Renal cortical epithelial cell (primary cell): Measurements from ENCODE around the gene FNDC11. TPM values are rescaled to one million over a fixed set of nuclear protein-coding genes. Genes with fewer than 3 reads are reported as not detected.

Experiments used
- DNase-seq: peaks from one replicate; pipeline ENCODE4 v3.0.0-alpha.2; 2011; ENCODE audit warnings: low read depth
- total RNA-seq: library from RNA; depleted of rRNA; stranded (reverse); fragments of >200 nt; gene quantifications from 2 replicates; pipeline ENCODE4 v1.2.3, GENCODE V29; 2014

Gene FNDC11
- total RNA-seq, 1 donor from 2014 or later = 0.85 TPM

DNA sequence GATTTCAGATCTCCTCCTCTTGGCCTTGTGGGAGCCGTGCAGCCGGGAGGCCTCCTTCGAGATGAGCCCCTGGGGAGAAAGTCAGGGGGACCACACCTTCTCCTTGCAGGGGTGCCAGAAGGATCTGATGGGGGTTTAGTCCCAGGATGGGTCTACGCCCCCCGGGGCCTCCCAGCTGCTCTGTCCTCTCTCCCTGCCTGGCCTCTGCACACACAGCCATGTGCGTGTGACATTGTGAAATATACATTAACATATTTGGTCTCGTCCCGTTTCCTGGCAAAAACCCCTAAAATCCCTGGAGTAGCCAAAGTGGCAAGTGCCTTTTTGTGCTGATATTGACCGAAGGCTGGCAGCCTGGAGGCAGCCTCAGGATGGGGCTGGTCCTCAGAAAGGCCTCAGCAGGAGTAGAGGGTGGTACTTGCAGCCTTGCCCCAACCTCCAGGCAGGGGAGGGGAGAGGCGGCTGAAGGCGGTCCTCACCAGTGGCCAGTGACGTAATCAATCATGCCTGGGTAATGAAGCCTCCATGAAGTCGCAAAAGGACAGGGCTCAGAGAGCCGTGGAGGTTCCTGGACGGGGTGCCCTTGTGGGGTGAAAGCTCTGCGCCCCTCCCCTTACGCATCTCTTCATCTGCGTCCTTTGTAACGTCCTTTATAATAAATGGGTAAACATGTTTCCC, 25.2 kb downstream of the FNDC11 start:
- no peak for DNase-seq

DNA sequence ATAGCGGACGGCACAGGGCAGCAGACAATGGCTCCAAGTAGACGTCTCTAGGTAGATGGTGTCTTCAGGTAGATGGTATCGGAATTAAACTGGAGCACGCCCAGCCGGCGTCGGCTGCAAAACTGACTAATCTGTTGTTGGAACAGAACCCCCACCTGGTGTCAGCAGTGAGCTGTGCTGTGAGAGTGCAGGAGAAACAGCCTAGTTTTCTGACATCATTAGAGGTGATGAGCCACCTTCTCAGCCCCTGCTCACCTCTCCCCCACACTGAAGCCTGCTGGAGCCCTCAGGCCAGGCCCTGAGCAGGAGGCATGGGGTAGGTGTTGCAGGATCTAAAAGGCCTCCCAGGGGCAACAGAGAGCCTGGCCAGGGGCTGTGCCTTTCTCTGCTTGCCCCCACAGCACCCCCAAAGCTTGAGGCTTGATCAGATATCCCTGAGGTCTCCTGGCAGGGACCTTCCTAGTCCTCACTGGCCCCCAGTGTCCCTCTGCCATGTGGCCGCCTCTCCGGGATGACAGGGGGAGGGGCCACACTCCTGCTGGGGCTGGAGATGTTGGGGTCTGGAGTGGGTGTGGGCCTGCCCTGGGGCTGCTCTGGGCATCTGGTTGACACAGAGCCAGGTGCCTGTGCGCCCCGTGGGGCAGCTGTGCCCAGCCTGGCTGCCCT, 27.0 kb downstream of the FNDC11 start:
- DNase-seq = peak; percentile 68

DNA sequence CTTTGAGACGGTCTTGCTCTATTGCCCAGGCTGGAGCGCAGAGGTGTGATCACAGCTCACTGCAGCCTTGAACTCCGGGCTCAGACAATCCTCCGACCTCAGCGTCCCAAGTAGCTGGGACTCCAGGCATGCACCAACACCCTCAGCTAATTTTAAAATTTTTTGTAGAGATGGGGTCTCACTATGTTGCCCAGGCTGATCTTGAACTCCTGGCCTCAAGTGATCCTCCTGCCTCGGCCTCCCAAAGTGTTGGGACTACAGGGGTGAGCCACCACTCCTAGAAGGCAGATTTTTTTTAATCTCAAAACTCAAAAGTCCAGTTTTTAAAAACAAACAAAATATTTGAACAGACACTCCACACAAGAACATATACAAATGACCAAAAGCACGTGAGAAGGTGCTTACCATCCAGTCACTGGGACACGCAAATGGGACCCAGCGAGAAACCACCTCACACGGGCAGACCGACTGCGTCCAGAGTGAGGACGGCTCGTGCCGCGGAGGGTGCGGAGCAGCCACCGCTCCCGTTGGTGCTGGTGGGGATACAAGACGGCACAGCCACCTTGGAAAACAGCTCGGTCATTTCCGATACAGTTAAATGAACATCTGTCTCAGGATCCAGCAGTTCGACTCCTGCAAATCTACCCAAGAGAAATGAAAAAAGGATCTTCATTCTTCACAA, 28.6 kb downstream of the FNDC11 start:
- no peak for DNase-seq

DNA sequence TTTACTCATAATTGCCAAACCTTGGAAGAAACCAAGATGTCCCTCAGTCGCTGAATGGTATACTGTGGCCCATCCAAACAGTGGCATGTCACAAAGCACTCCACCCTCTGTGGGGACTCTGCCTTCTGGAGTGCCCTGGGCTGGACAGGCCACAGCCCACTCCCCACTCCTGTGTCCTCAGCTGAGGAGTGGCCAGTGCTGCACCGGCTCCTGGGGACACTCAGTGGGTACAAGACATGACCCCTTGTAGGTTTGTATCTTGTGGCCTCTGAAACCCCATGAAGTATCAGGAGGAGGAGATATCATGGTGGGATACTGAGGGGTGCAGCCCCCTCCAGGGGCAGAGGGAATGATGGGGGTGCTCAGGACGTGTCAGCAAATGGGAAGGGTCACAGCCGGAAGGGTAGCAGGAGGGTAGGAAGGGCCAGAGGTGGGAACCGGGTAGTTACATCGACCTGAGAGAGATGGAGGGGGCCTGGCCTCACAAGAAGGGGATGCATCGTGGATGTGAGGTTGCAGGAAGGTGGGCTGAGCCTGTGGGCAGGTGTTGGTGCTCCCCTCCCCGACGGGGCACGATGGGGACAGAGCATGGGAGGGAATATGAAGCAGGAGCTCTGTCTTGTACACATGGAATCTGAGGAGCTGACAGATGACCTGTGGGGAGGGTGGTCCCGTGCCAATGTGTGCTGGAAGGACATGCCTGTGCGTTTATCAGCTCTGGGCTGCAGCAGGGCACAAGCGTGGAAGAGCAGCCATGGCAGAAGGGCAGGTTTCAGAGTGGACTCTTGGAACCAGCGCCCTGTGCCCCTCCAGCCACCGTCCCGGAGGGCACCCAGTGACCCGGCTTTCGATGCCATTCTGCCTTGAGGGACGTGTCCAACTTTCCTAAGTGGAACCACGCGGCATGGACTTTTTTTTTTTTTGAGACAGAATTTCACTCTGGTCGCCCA, 31.9 kb downstream of the FNDC11 start:
- DNase-seq = no peak

DNA sequence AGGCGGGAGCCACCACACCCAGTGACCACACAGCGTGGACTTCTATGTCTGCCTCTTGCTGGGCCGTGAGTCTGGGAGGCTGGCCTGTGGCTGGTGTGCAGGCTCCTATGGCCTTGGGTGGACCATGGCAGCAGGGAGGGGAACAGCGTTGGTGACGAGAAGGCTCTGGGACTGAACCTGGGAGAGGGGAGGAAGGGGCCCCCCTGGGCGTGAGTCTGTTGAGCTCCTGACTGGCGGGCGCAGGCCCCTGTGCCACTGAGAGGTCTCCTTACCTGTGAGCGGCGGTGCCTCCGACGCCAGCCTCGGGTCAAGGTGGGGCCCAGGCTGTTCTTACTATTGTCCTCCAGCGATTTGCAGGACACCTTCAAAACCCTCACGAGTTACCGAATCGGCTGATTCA, 32.8 kb downstream of the FNDC11 start:
- DNase-seq = no peak

DNA sequence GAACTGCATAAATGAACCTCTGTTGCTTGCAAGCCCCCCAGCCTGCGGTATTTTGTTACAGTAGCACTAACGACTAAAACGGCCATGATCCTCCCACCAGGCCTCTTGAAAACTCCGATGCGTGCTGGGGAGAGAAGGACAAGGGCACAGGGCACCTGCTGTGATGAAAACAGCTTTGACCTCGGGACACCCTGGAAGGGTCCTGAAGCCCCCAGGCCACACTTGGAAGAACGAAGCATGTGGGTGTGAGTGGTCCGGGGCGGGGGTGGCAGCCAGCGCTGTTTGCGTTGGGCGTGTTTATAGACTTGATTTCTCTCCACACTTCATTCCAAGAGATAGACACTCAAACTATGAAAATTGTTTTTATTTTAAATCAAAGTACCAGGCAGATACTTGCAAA, 33.3 kb downstream of the FNDC11 start:
- DNase-seq = no peak

DNA sequence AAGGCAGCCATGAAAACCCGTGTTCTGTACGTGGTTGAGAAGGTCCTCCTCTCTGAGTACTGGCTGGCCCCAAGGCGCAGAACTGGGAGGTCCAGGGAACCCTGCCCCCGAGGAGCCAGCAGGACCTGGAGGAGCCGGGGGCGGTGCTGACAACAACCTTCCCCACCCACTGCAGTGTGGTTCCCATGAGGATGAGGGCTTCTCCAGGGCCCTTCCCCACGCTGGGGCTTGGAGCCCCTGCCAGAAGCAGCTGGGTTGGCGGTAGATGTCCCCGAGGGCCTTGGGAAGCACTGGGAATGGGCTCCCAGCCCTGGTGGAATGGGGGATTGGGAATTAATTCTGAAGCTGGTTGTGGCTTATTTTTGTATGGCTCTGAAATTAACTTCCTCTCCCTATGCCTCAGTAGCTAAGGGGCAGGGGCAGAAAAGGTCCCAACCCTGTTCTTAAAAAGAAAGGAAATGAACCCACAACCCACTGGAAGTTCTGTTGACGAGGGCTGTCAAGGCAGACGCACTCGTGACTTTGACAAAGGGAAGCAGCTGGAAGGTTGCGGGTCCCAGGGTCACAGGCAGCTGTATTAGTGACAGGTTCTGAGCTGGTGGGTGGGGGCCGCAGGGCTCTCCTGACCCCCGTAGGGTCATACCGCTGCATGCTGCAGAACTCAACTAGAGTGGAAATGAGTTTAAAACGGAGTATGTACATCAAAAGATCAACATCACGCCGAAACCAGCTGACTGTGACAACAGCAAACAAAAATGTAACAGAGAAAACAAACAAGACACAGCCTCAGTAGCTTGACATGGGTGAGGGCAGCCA, 34.0 kb downstream of the FNDC11 start:
- DNase-seq = no peak

DNA sequence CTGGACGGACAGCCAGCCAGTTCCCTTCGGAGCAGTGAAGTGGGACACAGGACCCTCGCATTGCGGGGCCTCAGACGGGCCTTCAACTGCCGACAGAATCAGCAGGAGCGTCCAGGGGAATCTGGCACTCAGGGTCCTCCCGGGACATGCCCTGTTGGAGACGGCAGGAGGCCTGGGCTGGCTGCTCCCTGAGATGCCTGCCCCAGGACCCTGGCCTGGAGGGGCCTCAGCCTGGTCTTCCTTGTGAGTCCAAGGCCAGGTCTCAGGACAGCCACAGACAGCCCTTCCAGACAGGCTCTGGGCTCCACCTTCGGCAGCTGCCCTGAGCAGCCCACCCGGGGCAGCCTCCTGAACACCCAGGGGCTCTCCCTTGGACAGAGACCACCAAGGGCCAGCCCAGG, 34.7 kb downstream of the FNDC11 start:
- DNase-seq = no peak

DNA sequence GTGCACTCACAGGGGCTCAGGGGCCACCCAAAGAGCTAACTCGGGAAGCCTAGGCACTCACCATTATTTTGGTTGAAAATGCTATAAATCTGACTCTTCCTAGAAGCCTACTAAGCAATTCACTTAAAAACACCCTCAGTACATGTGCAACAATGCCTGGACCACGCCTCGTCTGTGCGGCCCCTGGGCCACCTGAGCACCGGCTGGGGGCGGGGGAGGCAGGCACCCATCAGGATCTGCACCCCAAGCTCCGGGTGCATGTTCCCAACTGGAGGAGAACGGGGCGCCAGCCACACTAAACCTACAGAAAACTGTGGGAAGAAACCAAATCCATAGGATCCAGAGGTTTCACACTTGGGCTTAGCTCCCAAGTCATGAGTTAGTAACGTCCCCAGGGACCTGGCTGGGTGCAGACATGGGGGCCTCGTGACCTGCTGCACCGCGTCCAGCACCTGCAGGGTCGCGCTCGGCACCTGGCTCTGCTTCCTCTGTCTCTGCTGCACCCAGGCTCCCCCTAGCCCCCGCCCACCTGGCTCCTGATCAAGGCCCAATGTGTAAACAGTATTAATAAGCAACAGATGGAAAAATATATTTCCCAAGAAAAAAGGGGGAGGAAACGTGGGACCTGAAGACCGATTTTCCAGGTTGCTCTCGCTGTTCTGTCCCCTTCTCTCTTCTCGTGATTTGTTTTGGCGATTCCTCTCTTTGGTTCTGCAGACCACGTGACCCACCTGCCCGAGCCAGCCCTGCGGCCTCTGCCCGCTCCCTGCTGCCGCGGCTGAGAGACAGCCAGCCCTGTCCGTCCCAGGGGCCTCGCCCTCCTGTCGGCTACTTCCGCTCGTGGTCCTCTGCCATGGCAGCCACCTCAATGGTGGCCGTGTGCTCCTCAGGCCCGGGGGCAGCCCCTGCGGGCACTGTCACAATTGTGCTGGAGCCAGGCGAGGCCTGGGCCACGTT, 35.6 kb downstream of the FNDC11 start:
- no peak for DNase-seq

DNA sequence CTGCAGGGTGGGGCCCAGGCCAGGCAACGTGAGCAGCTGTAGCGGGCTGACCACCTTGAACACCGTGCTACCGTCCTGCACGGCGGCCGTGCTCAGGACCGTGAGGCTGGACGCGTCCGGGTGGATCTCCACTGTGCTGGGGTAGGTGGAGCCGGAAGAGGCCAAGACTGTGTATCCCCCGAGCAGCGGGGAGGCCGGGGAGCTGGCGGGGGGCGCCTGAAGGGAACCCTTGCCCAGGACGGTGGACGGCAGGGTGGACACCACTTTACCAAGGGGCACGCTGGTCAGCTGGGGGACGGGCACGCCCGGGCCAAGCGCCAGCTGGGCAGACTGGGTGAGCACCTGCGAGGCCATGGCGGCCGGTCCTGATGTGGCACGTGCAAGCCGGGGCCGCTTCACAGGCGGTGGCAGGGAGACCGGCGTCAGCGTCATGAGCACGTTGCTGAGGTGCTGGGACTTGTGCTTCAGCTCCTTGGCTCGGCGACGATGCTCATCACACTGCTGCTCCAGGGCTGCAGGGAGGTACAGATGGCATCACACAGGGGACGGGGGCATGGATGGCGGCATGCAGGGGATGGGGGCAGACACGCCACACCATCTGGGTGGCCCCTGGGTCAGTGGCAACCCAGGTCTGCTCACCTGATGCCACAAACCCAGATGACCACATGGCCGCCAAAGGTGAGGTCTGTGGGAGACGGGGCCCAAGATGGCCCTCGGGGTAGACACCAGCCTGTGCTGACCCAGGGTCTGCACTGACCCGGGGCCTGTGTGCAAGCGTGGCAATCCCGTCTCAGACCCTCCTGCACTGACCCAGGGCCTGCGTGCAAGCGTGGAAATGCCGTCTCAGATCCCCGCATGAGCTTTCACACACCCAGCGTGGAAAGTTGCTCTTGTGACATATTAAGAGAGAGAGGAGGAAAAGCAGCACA, 36.5 kb downstream of the FNDC11 start:
- no peak for DNase-seq

DNA sequence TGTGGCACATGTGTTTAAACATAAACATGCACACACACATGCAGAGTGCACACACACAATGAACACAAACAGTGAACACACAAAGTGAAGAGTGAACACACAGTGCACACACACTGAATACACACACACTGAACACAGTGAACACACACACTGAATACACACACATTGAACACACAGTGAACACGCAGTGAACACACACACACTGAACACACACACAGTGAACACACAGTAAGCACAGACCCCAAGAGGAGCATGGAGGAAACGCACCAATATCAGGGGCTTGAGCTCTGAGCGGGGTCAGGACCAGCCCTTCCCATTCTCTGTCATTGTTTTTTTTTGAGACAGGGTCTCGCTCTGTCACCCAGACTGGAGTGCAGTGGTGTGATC, 37.2 kb downstream of the FNDC11 start:
- DNase-seq = no peak

DNA sequence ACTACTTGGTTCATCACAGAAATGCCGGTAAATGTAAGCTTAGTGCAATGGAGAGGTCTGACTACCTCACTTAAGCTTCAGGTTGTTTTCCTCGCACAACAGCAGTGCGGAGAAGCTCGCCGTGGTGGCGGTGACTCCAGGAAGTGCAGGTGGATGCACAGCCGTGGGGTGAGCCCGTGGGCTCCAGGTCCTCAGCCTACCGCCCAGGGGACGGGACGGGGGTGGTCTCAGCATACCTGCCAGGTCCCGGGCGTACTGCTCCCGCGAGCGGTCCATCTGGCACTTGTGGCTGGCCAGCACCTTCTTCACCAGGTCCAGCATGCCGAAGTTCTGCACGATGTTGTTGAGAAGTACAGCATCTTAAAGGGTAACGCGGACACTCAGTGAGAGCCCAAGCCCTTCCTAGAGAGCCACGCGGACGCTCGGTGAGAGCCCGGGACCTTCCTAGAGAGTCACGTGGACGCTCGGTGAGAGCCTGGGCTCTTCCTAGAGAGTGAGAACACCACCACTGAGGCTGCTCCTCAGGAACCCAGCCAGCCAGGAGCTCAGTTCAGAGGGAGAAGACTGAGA, 37.9 kb downstream of the FNDC11 start:
- no peak for DNase-seq

DNA sequence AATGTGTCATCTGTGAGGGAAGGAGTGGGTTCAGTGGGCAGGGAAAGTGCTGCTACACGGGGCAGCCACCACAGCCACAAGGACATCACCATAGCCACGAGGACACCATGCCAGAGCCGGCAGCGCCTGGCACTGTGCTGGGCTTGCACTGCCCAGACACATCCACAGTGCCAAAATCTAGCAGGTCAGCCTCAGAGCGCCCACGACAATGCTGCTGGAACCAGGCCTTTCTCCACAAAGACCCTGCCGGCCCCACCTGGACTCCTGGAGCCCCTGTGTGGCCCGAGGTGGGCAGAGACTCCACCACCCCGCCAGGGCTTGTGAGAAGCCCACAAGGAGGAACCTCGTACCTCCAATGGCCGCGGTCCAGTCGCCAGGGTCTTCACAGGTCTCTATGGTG, 38.7 kb downstream of the FNDC11 start:
- DNase-seq = no peak

DNA sequence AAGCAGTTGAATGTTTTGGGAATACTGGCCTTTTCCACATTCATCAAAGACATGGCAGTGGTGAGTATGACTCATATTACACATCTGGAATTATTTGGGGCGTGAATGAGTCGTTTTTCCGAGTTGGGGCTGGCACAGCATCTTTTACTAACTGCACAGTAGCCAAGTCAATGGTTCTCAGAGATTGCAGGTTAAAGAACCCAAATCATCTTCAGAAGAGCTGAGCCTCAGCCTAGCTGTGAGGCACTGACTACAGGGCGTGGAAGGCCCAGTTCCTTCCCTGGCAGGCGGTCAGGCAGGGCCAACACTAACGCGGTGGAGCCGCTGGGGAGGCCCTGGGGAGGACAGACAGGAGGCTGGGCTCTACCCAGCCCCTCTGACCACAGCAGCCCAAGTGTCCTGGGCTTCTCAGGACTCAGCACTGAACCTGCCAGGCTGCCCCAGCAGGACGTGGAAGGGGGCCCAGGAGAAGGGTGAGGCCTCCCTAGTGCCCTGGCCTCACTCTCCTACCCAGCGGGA, 40.1 kb downstream of the FNDC11 start:
- DNase-seq = no peak

DNA sequence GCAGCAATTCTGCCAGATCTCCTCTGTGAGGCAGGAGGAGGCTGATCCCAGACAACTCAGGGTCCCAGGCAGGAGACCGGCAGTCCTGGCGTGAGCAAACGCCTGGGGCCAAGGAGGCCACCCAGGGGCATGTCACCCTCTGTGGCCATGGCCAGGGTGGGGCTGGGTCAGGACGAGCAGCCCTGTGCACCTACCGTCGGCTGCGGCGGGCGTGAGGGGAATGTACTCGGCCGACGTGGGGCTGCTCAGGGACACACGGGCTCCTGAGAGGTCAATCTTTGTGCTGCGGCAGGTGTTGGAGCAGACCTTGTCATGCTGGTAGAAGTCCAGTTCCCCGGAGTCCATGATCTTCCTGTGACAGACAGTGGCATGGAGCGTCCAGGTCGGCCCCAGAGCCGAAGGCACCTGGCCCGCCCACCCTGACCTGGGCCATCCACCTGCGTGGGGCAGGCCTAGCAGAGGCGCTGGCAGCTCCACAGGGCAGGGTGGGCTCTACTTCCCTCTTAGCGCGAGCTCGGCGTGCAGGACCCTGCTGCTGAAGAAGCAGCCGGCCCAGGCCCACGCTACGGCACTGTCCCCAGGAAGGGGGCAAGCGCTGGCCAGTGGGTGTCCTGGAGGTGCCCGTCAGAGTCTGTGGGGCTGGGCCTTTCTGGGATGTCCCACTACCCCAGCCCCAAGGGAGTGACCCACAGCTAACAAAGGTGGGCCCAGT, 41.6 kb downstream of the FNDC11 start:
- no peak for DNase-seq

DNA sequence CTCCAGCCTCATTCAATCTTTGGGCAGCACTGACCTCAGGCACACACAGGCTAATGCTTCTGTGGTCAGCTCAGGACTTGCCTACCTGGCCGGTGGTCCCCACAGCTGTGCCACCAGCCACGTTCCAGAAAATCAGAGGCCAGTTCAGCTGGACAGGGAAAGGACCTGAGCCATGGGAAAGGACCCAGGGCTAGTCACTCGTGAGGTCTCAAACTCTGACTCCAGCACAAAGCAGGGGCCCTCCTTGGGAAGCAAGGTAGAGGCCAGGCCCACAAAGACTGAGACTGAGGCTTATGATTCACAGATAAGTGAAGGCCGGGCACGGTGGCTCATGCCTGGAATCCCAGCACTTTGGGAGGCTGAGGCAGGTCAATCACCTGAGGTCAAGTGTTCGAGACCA, 42.5 kb downstream of the FNDC11 start:
- no peak for DNase-seq

DNA sequence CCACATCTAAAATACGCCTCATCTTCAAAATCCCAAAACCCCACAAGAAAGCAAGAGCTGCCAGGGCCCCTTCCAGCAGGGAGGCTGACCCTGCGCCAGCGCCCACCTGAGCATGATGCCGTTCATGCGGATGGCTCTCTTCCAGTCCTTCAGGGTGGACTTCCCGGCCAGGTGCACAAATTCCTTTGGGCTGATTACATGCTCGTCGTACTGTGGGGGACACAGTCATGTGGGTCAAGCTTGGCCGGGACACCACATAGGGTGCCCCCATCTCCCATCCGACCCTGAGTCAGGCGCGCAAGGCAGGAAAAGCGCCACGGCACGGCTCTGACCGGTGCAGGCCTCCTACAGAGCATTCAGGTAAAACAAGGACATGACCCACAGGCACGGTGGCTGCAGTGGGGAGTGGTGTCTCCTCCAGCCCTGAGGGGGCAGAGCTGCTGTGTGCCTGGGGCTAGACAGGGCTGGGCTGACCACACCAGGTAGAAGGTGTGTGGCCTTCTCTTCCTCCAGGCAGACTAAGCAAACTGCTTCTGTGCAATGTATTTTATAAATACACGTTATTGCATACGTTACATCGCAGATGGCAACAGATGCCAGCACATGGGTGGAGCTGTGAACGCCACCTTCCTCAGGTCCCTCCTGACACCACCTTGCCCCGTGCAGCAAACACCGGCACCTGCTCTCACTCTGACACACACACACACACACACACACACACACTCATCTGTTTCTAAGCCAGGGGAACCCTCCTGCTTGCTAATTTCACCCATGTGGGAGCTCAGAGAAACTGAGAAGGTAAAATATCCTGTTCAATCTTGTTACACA, 43.9 kb downstream of the FNDC11 start:
- no peak for DNase-seq
